Measurements from ENCODE around the gene RAB36. TPM values are rescaled to one million over a fixed set of nuclear protein-coding genes. Genes with fewer than 3 reads are reported as not detected.

The RAB36 gene
- total and polyA plus RNA-seq, 9 of the 15 experiments (the other 6 are each of a cell fraction or from before 2014, with no cell fraction given) = 0.04 to 0.50 (median 0.08) TPM; not detected in 3

DNA sequence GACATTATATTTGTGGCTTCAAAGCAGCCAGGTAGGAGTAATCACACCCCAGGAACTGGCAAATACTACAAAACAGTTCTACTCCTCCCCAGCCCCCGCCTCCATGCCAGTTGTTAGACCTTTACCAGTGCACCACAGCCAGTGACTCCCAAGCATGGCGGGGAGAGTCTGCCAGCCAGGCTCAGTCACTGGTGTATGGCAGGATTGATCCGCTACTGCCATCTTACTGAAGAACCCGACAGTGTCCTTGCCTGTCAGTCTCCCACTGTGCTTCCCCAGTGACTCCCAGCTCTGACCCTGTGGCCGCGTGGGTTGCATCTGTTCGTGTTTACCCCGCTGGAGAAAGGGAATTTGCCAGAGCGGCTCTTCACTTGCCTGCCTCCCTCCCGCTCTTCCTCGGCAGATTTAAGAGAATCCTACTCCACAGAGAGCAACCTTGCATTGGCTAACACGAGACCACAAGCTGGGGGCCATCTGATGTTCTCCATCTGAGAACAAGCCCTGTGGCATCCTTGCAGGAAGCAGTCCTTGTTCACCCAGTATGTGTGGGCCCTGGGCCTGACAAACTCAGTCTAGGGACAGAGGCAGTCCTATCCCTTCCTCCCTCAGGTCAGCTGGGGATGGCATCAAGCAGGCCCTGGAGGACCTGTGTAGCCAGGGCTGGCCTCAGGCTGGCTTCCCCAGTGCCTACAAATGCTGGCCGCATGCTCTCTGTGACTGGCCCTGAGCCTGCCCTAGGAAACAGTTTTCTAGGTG lies 41.9 kb upstream of the RAB36 start (continued):
- TF ChIP-seq, protein P1, sequence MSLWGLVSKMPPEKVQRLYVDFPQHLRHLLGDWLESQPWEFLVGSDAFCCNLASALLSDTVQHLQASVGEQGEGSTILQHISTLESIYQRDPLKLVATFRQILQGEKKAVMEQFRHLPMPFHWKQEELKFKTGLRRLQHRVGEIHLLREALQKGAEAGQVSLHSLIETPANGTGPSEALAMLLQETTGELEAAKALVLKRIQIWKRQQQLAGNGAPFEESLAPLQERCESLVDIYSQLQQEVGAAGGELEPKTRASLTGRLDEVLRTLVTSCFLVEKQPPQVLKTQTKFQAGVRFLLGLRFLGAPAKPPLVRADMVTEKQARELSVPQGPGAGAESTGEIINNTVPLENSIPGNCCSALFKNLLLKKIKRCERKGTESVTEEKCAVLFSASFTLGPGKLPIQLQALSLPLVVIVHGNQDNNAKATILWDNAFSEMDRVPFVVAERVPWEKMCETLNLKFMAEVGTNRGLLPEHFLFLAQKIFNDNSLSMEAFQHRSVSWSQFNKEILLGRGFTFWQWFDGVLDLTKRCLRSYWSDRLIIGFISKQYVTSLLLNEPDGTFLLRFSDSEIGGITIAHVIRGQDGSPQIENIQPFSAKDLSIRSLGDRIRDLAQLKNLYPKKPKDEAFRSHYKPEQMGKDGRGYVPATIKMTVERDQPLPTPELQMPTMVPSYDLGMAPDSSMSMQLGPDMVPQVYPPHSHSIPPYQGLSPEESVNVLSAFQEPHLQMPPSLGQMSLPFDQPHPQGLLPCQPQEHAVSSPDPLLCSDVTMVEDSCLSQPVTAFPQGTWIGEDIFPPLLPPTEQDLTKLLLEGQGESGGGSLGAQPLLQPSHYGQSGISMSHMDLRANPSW (CRISPR knock-in tag; IDR thresholded peaks at IDR 0.05) = peak; percentile 29; the same call in 1 of the 2 replicates
- TF ChIP-seq ZNF589 (CRISPR knock-in tag; IDR thresholded peaks at IDR 0.05; ENCODE audit: low read depth) (no peak), ZNF57 (CRISPR knock-in tag; IDR thresholded peaks at IDR 0.05) (no peak), ADNP (tag; IDR thresholded peaks at IDR 0.05) (no peak), ZBTB8A (IDR thresholded peaks at IDR 0.05; ENCODE audit: partially characterized antibody) (no peak), EP400 (IDR thresholded peaks at IDR 0.05) (no peak), ZNF239 (CRISPR knock-in tag; IDR thresholded peaks at IDR 0.05) (no peak), SRSF7 (optimal IDR thresholded peaks at IDR 0.05; ENCODE audit: low read depth, low read length) (no peak), ZNF197 (CRISPR knock-in tag; IDR thresholded peaks at IDR 0.05; ENCODE audit: low read depth) (no peak), LARP7 (IDR thresholded peaks at IDR 0.05) (no peak), KDM4B (IDR thresholded peaks at IDR 0.05; ENCODE audit: borderline replicate concordance in 2 of 2, low read depth in 1 of 2) (peak in 1 of 2 experiments; percentile 56; a peak in 1 of 4 replicates)
- TF ChIP-seq, protein P2, sequence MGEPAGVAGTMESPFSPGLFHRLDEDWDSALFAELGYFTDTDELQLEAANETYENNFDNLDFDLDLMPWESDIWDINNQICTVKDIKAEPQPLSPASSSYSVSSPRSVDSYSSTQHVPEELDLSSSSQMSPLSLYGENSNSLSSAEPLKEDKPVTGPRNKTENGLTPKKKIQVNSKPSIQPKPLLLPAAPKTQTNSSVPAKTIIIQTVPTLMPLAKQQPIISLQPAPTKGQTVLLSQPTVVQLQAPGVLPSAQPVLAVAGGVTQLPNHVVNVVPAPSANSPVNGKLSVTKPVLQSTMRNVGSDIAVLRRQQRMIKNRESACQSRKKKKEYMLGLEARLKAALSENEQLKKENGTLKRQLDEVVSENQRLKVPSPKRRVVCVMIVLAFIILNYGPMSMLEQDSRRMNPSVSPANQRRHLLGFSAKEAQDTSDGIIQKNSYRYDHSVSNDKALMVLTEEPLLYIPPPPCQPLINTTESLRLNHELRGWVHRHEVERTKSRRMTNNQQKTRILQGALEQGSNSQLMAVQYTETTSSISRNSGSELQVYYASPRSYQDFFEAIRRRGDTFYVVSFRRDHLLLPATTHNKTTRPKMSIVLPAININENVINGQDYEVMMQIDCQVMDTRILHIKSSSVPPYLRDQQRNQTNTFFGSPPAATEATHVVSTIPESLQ (CRISPR knock-in tag; IDR thresholded peaks at IDR 0.05) = no peak
- TF ChIP-seq, protein P3, sequence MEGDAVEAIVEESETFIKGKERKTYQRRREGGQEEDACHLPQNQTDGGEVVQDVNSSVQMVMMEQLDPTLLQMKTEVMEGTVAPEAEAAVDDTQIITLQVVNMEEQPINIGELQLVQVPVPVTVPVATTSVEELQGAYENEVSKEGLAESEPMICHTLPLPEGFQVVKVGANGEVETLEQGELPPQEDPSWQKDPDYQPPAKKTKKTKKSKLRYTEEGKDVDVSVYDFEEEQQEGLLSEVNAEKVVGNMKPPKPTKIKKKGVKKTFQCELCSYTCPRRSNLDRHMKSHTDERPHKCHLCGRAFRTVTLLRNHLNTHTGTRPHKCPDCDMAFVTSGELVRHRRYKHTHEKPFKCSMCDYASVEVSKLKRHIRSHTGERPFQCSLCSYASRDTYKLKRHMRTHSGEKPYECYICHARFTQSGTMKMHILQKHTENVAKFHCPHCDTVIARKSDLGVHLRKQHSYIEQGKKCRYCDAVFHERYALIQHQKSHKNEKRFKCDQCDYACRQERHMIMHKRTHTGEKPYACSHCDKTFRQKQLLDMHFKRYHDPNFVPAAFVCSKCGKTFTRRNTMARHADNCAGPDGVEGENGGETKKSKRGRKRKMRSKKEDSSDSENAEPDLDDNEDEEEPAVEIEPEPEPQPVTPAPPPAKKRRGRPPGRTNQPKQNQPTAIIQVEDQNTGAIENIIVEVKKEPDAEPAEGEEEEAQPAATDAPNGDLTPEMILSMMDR (IDR thresholded peaks at IDR 0.05 in 2 of 3, conservative IDR thresholded peaks at IDR 0.05 in 1 of 3; ENCODE audit: insufficient read depth in 2 of 3, low read depth in 1 of 3, low read length in 3 of 3) = peak in 1 of 3 experiments; percentile 37; a peak in 2 of 6 replicates
- TF ChIP-seq, protein P4, sequence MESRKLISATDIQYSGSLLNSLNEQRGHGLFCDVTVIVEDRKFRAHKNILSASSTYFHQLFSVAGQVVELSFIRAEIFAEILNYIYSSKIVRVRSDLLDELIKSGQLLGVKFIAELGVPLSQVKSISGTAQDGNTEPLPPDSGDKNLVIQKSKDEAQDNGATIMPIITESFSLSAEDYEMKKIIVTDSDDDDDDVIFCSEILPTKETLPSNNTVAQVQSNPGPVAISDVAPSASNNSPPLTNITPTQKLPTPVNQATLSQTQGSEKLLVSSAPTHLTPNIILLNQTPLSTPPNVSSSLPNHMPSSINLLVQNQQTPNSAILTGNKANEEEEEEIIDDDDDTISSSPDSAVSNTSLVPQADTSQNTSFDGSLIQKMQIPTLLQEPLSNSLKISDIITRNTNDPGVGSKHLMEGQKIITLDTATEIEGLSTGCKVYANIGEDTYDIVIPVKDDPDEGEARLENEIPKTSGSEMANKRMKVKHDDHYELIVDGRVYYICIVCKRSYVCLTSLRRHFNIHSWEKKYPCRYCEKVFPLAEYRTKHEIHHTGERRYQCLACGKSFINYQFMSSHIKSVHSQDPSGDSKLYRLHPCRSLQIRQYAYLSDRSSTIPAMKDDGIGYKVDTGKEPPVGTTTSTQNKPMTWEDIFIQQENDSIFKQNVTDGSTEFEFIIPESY (CRISPR knock-in tag; IDR thresholded peaks at IDR 0.05) = no peak

Data from K562 (cell line).